ENCODE data around the gene MOV10L1. TPM values are rescaled to one million over a fixed set of nuclear protein-coding genes. Genes with fewer than 3 reads are reported as not detected.

MOV10L1 gene
- total RNA-seq, 4 donors from 2014 or later, result 0.23 to 0.83 (median 0.40) TPM

- Histone ChIP-seq H3K4me1 (peaks cover 11 to 20% (median 18%) of the 10 kb centered on the region in 4 donors), H3K27me3 (peaks cover 3 to 78% (median 9%) of the 10 kb centered on the region in 4 donors), H3K9me3 (no peaks in the 10 kb centered on the region), H3K27ac (replicated peaks in 1 of 4) (no peak overlapping the region), H3K4me3 (no peak overlapping the region), H3K36me3 (no peaks in the 10 kb centered on the region)
- no peak for DNase-seq (ENCODE audit: extremely low spot score)
- TF ChIP-seq POLR2AphosphoS5 (IDR thresholded peaks at IDR 0.05) (no peak), EP300 (IDR thresholded peaks at IDR 0.05) (no peak)
- 76% methylated on average over 11 of the region's 13 CpGs for WGBS
- intact Hi-C loops (cut with DNase I), result no loop called here
Observed at GRCh38 chr22:50171965-50172421, 82.2 kb downstream of the MOV10L1 start.

GRCh38 chr22:50173311-50173982 lies 83.6 kb downstream of the MOV10L1 start:
- H3K27ac ChIP-seq (replicated peaks in 1 of 4), result no peak overlapping the region
- H3K9me3 ChIP-seq, result no peaks in the 10 kb centered on the region
- TF ChIP-seq EP300 (IDR thresholded peaks at IDR 0.05) (no peak), POLR2A (IDR thresholded peaks at IDR 0.05; ENCODE audit: low read depth) (no peak), POLR2AphosphoS5 (IDR thresholded peaks at IDR 0.05) (no peak)
- TF ChIP-seq, protein P1, sequence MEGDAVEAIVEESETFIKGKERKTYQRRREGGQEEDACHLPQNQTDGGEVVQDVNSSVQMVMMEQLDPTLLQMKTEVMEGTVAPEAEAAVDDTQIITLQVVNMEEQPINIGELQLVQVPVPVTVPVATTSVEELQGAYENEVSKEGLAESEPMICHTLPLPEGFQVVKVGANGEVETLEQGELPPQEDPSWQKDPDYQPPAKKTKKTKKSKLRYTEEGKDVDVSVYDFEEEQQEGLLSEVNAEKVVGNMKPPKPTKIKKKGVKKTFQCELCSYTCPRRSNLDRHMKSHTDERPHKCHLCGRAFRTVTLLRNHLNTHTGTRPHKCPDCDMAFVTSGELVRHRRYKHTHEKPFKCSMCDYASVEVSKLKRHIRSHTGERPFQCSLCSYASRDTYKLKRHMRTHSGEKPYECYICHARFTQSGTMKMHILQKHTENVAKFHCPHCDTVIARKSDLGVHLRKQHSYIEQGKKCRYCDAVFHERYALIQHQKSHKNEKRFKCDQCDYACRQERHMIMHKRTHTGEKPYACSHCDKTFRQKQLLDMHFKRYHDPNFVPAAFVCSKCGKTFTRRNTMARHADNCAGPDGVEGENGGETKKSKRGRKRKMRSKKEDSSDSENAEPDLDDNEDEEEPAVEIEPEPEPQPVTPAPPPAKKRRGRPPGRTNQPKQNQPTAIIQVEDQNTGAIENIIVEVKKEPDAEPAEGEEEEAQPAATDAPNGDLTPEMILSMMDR (IDR thresholded peaks at IDR 0.05), result no peak
- intact Hi-C loops (cut with DNase I), result no loop called here
- no peak overlapping the region for H3K4me3 ChIP-seq
- whole genome bisulfite sequencing, result 82% methylated on average over 26 of the region's 26 CpGs
- H3K4me1 ChIP-seq, result peaks cover 11 to 28% (median 18%) of the 10 kb centered on the region in 4 donors
- no peak for DNase-seq (ENCODE audit: extremely low spot score)
- H3K36me3 ChIP-seq, result no peaks in the 10 kb centered on the region
- H3K27me3 ChIP-seq, result peaks cover 3 to 92% (median 20%) of the 10 kb centered on the region in 4 donors

GRCh38 chr22:50173983-50174355 lies 84.2 kb downstream of the MOV10L1 start:
- no peak overlapping the region for H3K27ac ChIP-seq (replicated peaks in 1 of 4)
- no peak overlapping the region for H3K4me3 ChIP-seq
- no peak for DNase-seq (ENCODE audit: extremely low spot score)
- H3K27me3 ChIP-seq, result peaks cover 3 to 92% (median 26%) of the 10 kb centered on the region in 4 donors
- H3K4me1 ChIP-seq, result peaks cover 11 to 33% (median 18%) of the 10 kb centered on the region in 4 donors
- no peaks in the 10 kb centered on the region for H3K9me3 ChIP-seq
- no peaks in the 10 kb centered on the region for H3K36me3 ChIP-seq
- TF ChIP-seq, protein P1 (IDR thresholded peaks at IDR 0.05), result no peak
- no peak for TF ChIP-seq POLR2AphosphoS5 (IDR thresholded peaks at IDR 0.05)
- TF ChIP-seq EP300 (IDR thresholded peaks at IDR 0.05), result no peak
- no peak for TF ChIP-seq POLR2A (IDR thresholded peaks at IDR 0.05; ENCODE audit: low read depth)
- intact Hi-C loops (cut with DNase I), result no loop called here
- WGBS, result 95% methylated on average over 4 of the region's 6 CpGs

- no peak for DNase-seq (ENCODE audit: extremely low spot score)
- Histone ChIP-seq H3K36me3 (no peaks in the 10 kb centered on the region), H3K27ac (replicated peaks in 1 of 4) (no peak overlapping the region), H3K4me3 (no peak overlapping the region), H3K9me3 (no peaks in the 10 kb centered on the region), H3K4me1 (peaks cover 6 to 29% (median 13%) of the 10 kb centered on the region in 4 donors), H3K27me3 (peaks cover 3 to 92% (median 24%) of the 10 kb centered on the region in 4 donors)
- 90% methylated on average over 10 of the region's 27 CpGs for WGBS
- TF ChIP-seq, protein P1 (IDR thresholded peaks at IDR 0.05), result no peak
- TF ChIP-seq POLR2A (IDR thresholded peaks at IDR 0.05; ENCODE audit: low read depth) (no peak), POLR2AphosphoS5 (IDR thresholded peaks at IDR 0.05) (no peak), EP300 (IDR thresholded peaks at IDR 0.05) (no peak)
- intact Hi-C loops (cut with DNase I), result no loop called here
Observed at GRCh38 chr22:50174382-50175190, 84.8 kb downstream of the MOV10L1 start.

GRCh38 chr22:50175191-50175461 lies 85.3 kb downstream of the MOV10L1 start:
- DNase-seq (ENCODE audit: extremely low spot score), result no peak
- peaks cover 5 to 23% (median 8%) of the 10 kb centered on the region in 4 donors for H3K4me1 ChIP-seq
- H3K27me3 ChIP-seq, result peaks cover 3 to 92% (median 22%) of the 10 kb centered on the region in 4 donors
- 90% methylated on average over 3 of the region's 6 CpGs for WGBS
- H3K27ac ChIP-seq (replicated peaks in 1 of 4), result no peak overlapping the region
- H3K9me3 ChIP-seq, result no peaks in the 10 kb centered on the region
- no peak for TF ChIP-seq POLR2AphosphoS5 (IDR thresholded peaks at IDR 0.05)
- TF ChIP-seq POLR2A (IDR thresholded peaks at IDR 0.05; ENCODE audit: low read depth), result no peak
- TF ChIP-seq, protein P1 (IDR thresholded peaks at IDR 0.05), result no peak
- no peak for TF ChIP-seq EP300 (IDR thresholded peaks at IDR 0.05)
- no peaks in the 10 kb centered on the region for H3K36me3 ChIP-seq
- H3K4me3 ChIP-seq, result no peak overlapping the region
- intact Hi-C loops (cut with DNase I), result no loop called here

All from esophagus muscularis mucosa (tissue), 4 donors.